Dermis lymphatic vessel endothelial cell (primary cell): ENCODE measurements around the gene OR4A47. TPM values are rescaled to one million over a fixed set of nuclear protein-coding genes. Genes with fewer than 3 reads are reported as not detected.

Experiments
- total RNA-seq: library from RNA; depleted of rRNA; stranded (reverse); fragments of >200 nt; gene quantifications from 2 replicates; pipeline ENCODE4 v1.2.1, GENCODE V29; 2014

The OR4A47 gene
- not detected in 2 replicates for total RNA-seq

GRCh38 chr11:48488493-48488892 is at the start of gene OR4A47:
Gene OR4A47, plus strand, starts transcription at chr11:48488793. Its CDS starts 0 bp downstream, at chr11:48488793.

Other genes starting within 250 kb of the OR4A47 start
- not detected in 2 replicates for gene OR4X2, start 243.7 kb upstream of the OR4A47 start, total RNA-seq
- gene OR4X1, start 224.9 kb upstream of the OR4A47 start, total RNA-seq, result not detected in 2 replicates
- gene OR4S1, start 182.6 kb upstream of the OR4A47 start, total RNA-seq, result not detected in 2 replicates
- not detected in 2 replicates for gene OR4C3, start 163.9 kb upstream of the OR4A47 start, total RNA-seq
- not detected in 2 replicates for gene OR4C5, start 122.3 kb upstream of the OR4A47 start, total RNA-seq